ENCODE data around the gene GATM.

DNA sequence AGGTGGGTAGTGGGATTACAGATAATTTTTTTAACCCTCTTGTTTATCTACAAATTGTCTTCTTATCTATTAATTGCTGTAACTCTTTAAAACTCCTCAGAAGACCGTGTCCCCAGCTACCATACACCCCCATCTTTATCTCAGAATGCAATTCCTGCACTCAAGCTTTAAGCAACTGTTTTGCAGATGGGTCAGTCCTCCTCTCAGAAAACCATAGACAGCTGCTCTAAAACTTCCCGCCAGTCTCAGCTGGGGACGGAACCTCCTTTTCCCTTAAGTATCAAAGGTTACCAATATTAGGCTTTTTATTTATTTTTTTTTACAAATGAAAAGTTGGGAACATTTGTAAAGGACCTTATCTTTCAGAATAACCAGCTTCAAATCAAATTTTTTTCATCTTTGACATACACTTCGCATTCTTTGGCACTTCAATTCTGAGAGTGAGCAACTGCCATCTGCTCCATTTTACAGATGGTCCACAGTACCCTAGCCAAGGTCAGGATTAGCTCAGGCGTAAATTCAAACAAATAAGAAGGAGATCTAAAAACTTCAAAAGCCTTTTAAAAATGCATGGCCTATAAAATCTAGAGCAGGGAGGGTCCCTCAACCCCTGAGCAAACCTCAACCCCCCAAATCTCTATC is 1.3 kb downstream of the GATM start:
- TF ChIP-seq ZFX (IDR thresholded peaks at IDR 0.05) = no peak
- TF ChIP-seq, protein P1, sequence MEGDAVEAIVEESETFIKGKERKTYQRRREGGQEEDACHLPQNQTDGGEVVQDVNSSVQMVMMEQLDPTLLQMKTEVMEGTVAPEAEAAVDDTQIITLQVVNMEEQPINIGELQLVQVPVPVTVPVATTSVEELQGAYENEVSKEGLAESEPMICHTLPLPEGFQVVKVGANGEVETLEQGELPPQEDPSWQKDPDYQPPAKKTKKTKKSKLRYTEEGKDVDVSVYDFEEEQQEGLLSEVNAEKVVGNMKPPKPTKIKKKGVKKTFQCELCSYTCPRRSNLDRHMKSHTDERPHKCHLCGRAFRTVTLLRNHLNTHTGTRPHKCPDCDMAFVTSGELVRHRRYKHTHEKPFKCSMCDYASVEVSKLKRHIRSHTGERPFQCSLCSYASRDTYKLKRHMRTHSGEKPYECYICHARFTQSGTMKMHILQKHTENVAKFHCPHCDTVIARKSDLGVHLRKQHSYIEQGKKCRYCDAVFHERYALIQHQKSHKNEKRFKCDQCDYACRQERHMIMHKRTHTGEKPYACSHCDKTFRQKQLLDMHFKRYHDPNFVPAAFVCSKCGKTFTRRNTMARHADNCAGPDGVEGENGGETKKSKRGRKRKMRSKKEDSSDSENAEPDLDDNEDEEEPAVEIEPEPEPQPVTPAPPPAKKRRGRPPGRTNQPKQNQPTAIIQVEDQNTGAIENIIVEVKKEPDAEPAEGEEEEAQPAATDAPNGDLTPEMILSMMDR (conservative IDR thresholded peaks at IDR 0.05) = no peak

Data from C4-2B (cell line).